ENCODE measurements around the gene ESR1.

DNA sequence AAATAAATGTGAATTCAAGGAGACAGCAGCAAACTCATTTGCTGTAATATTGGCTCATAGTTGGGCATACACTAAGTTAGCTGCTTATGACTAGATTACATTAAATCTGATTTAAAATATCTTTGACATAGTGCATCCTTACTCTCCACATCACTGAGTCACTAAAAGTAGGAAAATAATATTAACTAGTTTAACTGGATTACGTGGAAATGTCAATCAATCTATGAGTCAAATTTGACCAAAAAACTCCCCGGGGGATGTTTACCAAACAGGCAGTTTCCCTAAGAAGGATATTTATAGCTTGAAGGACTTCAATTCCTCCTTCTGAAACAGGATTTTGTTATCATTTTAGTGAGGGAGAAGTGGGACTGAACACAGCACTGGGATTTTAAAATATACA, 366.5 kb downstream of the ESR1 start:
- no peak for TF ChIP-seq SUZ12 (IDR thresholded peaks at IDR 0.05; ENCODE audit: extremely low read depth, insufficient read depth, insufficient read length)
- TF ChIP-seq YY1 (IDR thresholded peaks at IDR 0.05; ENCODE audit: insufficient read depth, insufficient read length), result no peak
